HepG2 (cell line): ENCODE data around the gene CAMSAP3. TPM values are rescaled to one million over a fixed set of nuclear protein-coding genes. Genes with fewer than 3 reads are reported as not detected.
A peak's percentile ranks its signal among the peaks of the same experiment; 100 is the strongest.

Experiments
- ATAC-seq: fragments of 200-7000 bp; cut with Tn5 transposase; 3 replicates; pipeline ENCODE4 v1.9.1; 2020; ENCODE audit warnings: mild to moderate bottlenecking, moderate library complexity
- BruUV-seq: library from RNA; stranded (reverse); fragments of 400-500 nt; replicated peaks from 2 replicates; lab custom pipeline; 2021; lab: Mats Ljungman, UMichigan
- CTCF ChIA-PET: fragments of 300-600 bp; formaldehyde crosslinking; extraction: SDS; loops from one replicate; lab custom pipeline; 2021; ENCODE audit warnings: low total read pairs, inconsistent platforms, low intra/inter-chr PET ratio; lab: Yijun Ruan, JAX
- POLR2A ChIA-PET: fragments of 350-600 bp; sonication (Branson Sonifier 250); formaldehyde crosslinking; loops from one replicate; lab custom pipeline; 2020; ENCODE audit warnings: antibody characterized with exemption, inconsistent platforms; lab: Yijun Ruan, JAX
- DNase-seq: peaks from one replicate; pipeline ENCODE4 v3.0.0-alpha.2; 2015; ENCODE audit warnings: low spot score
- FAIRE-seq: peaks from 3 replicates; lab custom pipeline; 2011; peaks lifted over from hg19 to GRCh38; lab: Jason Lieb, UNC
- H2AFZ ChIP-seq: one replicate; pipeline ENCODE4 v1.6.1; 2011; ENCODE audit warnings: low read length, inconsistent platforms
- H3K27ac ChIP-seq: fragments of 300-600 bp; 3 replicates; pipeline ENCODE4 v1.8.0; 2011; ENCODE audit warnings: mixed run types, mild to moderate bottlenecking, mixed read lengths, low read length, inconsistent platforms; ENCODE audit not compliant: insufficient read depth; ENCODE audit errors: extremely low read length
- H3K27me3 ChIP-seq, 2 experiments: fragments of 200-600 bp in 1 of 2; 2 replicates in 1 of 2; 3 replicates in 1 of 2; pipeline versions ENCODE4 v1.6.0 to v1.8.0; 2011; ENCODE audit warnings: low read length in 2 of 2, mild to moderate bottlenecking in 2 of 2, moderate library complexity in 2 of 2, inconsistent platforms in 1 of 2; ENCODE audit not compliant: insufficient read depth in 2 of 2, control insufficient read depth in 1 of 2
- H3K36me3 ChIP-seq, 2 experiments: fragments of 200-600 bp in 1 of 2; replicated peaks in 1 of 2; 2 replicates in 1 of 2; 3 replicates in 1 of 2; pipeline versions ENCODE4 v1.5.1 to v1.8.0; 2011; ENCODE audit warnings: low read length in 2 of 2, inconsistent platforms in 1 of 2; ENCODE audit not compliant: insufficient read depth in 2 of 2, control insufficient read depth in 1 of 2
- H3K4me1 ChIP-seq: 2 replicates; pipeline ENCODE4 v1.5.1; 2012; ENCODE audit warnings: low read length, inconsistent platforms; ENCODE audit not compliant: insufficient read depth
- H3K4me2 ChIP-seq: 2 replicates; pipeline ENCODE4 v1.6.0; 2011; ENCODE audit warnings: low read depth, low read length, inconsistent platforms
- H3K4me3 ChIP-seq, 3 experiments: fragments of 200-600 bp in 1 of 3; sonication (generic), shearing (Covaris generic) in 1 of 3; replicated peaks in 1 of 3; 2 replicates each; pipeline ENCODE4 v1.5.1; 2011 to 2016; ENCODE audit warnings: low read length in 3 of 3, inconsistent platforms in 2 of 3, low read depth in 2 of 3, mild to moderate bottlenecking in 2 of 3, control low read depth in 1 of 3, mixed read lengths in 1 of 3; ENCODE audit not compliant: insufficient read depth in 1 of 3
- H3K79me2 ChIP-seq: one replicate; pipeline ENCODE4 v1.6.1; 2011; ENCODE audit warnings: low read length, inconsistent platforms; ENCODE audit not compliant: insufficient read depth
- H3K9ac ChIP-seq: 2 replicates; pipeline ENCODE4 v1.6.0; 2011; ENCODE audit warnings: mild to moderate bottlenecking, low read depth, low read length, inconsistent platforms; ENCODE audit not compliant: insufficient read depth
- H3K9me3 ChIP-seq: 2 replicates; pipeline ENCODE4 v1.5.1; 2012; ENCODE audit warnings: mild to moderate bottlenecking, low read length
- H4K20me1 ChIP-seq: 2 replicates; pipeline ENCODE4 v1.6.0; 2011; ENCODE audit warnings: inconsistent platforms, mild to moderate bottlenecking, low read length, moderate library complexity; ENCODE audit not compliant: insufficient read depth
- AGO2 ChIP-seq: fragments of 200-400 bp; formaldehyde crosslinking; optimal IDR thresholded peaks from 2 replicates; pipeline ENCODE3; 2017; ENCODE audit warnings: mild to moderate bottlenecking, low read depth, low read length, moderate library complexity
- MAF1 ChIP-seq: sonication (generic); formaldehyde crosslinking; IDR thresholded peaks from 2 replicates; pipeline ENCODE4 v1.5.0; 2020; ENCODE audit warnings: missing genetic modification reagents, borderline replicate concordance
- MBNL3 ChIP-seq: fragments of 250-450 bp; sonication (Bioruptor Pico); conservative IDR thresholded peaks from 2 replicates; pipeline ENCODE4 v1.8.0; 2022; ENCODE audit warnings: mild to moderate bottlenecking, inconsistent platforms
- POLR2A ChIP-seq, 2 experiments: IDR thresholded peaks; 2 replicates each; pipeline ENCODE4 v1.6.1; 2011; ENCODE audit warnings: low read depth in 2 of 2, low read length in 2 of 2, mild to moderate bottlenecking in 1 of 2, moderate library complexity in 1 of 2; ENCODE audit not compliant: insufficient read depth in 1 of 2
- TBL1XR1 ChIP-seq: fragments of 150-350 bp; IDR thresholded peaks from 2 replicates; pipeline ENCODE4 v1.6.1; 2014; ENCODE audit warnings: borderline replicate concordance, low read length; ENCODE audit not compliant: partially characterized antibody
- ZHX2 ChIP-seq, 2 experiments: sonication (generic) in 1 of 2; formaldehyde crosslinking in 1 of 2; IDR thresholded peaks; 2 replicates each; pipeline versions ENCODE4 v1.6.1 to v1.9.0; 2014 to 2022; ENCODE audit warnings: antibody characterized with exemption in 1 of 2, borderline replicate concordance in 1 of 2, inconsistent platforms in 1 of 2, low read depth in 1 of 2, missing genetic modification reagents in 1 of 2
- ZKSCAN8 ChIP-seq: IDR thresholded peaks from 2 replicates; pipeline ENCODE4 v1.6.1; 2016; ENCODE audit warnings: borderline replicate concordance, missing genetic modification reagents, missing compliant biosample characterization
- WGBS: methylation state at CpG from one replicate; pipeline ENCODE4 v1.1.6; 2017; ENCODE audit warnings: low lambda C conversion rate; 5-methylcytosine and 5-hydroxymethylcytosine counted together
- in situ Hi-C: cut with HindIII; loops from 2 replicates; pipeline ENCODE4 v1.10.0; 2017; ENCODE audit warnings: low pct_unique_long_range_greater_than_20kb; ENCODE audit not compliant: extremely low pct_ligation_motif_present
- intact Hi-C: fragments of 100-400 bp; cut with micrococcal nuclease; formaldehyde crosslinking; loops from one replicate; pipeline ENCODE4 v1.10.0; 2022; ENCODE audit not compliant: unreplicated experiment
- polyA plus RNA-seq, 8 experiments: library from polyadenylated mRNA; depleted of rRNA in 3 of 8; stranded (reverse) in 7 of 8; unstranded in 1 of 8; fragments of >200 nt; fragmentation: Illumina TruSeq in 4 of 8; extraction: Trizol in 4 of 8; gene quantifications; 2 replicates each; pipeline versions ENCODE4 v1.2.1 to v1.2.3, GENCODE V29; 2011 to 2016; ENCODE audit warnings: low read depth in 4 of 8, missing spikeins in 1 of 8, mixed read lengths in 1 of 8; ENCODE audit not compliant: insufficient read depth in 1 of 8
- total RNA-seq, 5 experiments: library from RNA; depleted of rRNA; stranded (reverse); fragments of >200 nt; fragmentation: Illumina TruSeq; extraction: Trizol; gene quantifications; 2 replicates each; pipeline ENCODE4 v1.2.3, GENCODE V29; 2016; ENCODE audit warnings: low read depth in 1 of 5
- TF ChIP-seq, protein P1 (sequence below): sonication (generic); formaldehyde crosslinking; IDR thresholded peaks from 2 replicates; pipeline ENCODE4 v1.8.1; 2023; ENCODE audit warnings: mild to moderate bottlenecking, moderate library complexity, missing genetic modification reagents

Gene CAMSAP3
- total and polyA plus RNA-seq, 2 of the 13 experiments (the other 11 are each of a cell fraction or from before 2014, with no cell fraction given) = 10.8 to 11.8 TPM

GRCh38 chr19:7614859-7615741 is 19.4 kb downstream of the CAMSAP3 start:
- Histone ChIP-seq H4K20me1 (no peaks in the 10 kb centered on the region), H3K4me3 (no peak overlapping the region), H2AFZ (no peak overlapping the region), H3K79me2 (no peaks in the 10 kb centered on the region)
- FAIRE-seq = no peak
- no peak for DNase-seq
- CTCF ChIA-PET = no interaction called here
- intact Hi-C loops = no loop called here
- TF ChIP-seq, protein P1, sequence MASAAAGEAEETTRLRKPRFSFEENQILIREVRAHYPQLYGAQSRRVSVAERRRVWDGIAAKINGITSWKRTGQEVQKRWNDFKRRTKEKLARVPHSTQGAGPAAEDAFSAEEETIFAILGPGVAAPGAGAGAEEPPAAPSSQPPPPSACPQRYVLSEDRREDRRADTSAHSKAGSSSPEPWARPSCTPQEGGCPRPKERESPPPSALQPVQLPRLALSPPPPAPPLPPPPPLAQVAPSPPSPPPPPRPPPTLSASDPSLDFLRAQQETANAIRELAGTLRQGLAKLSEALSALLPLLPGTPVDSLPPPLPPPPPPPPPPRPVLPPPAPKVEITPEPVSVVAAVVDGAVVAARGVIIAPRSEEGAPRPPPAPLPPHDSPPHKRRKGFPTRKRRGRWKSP (CRISPR knock-in tag) = no peak
- TF ChIP-seq ZKSCAN8 (CRISPR knock-in tag) (0 out of 2 replicates have a peak, but pooled peaks have one; percentile 48), AGO2 (peak; percentile 85)
- TF ChIP-seq, all 625 proteins: peak for 2
- no peak overlapping the region for H3K27ac ChIP-seq
- H3K36me3 ChIP-seq = peaks cover 32 to 44% of the 10 kb centered on the region in 2 experiments; a peak in 4 of 5 replicates
- 97% methylated on average over 43 of the region's 59 CpGs for WGBS
- ATAC-seq = no peak
- no peaks in the 10 kb centered on the region; the same call in 1 of the 2 replicates for H3K4me1 ChIP-seq
- POLR2A ChIA-PET = no interaction called here
- no peak overlapping the region for H3K4me2 ChIP-seq
- H3K9me3 ChIP-seq = no peaks in the 10 kb centered on the region
- in situ Hi-C loops = no loop called here
- no peak overlapping the region for H3K9ac ChIP-seq
- no peaks in the 10 kb centered on the region; a peak in 1 of 5 replicates for H3K27me3 ChIP-seq
- BruUV-seq = no TSS peak

- FAIRE-seq (no peak), DNase-seq (no peak), ATAC-seq (no peak)
- Histone ChIP-seq H2AFZ (no peak overlapping the region), H3K4me1 (no peaks in the 10 kb centered on the region; the same call in 1 of the 2 replicates), H3K4me2 (no peak overlapping the region), H3K4me3 (no peak overlapping the region), H3K9ac (no peak overlapping the region), H3K27ac (no peak overlapping the region), H3K27me3 (no peaks in the 10 kb centered on the region; a peak in 1 of 5 replicates), H3K79me2 (no peaks in the 10 kb centered on the region), H4K20me1 (no peaks in the 10 kb centered on the region), H3K36me3 (peaks cover 25 to 40% of the 10 kb centered on the region in 2 experiments), H3K9me3 (no peaks in the 10 kb centered on the region)
- no TSS peak for BruUV-seq
- intact Hi-C loops = no loop called here
- in situ Hi-C loops = no loop called here
- ChIA-PET CTCF (no interaction called here), POLR2A (no interaction called here)
- TF ChIP-seq ZHX2 (IDR thresholded peaks at IDR 0.05; ENCODE audit: low read depth) = no peak
- TF ChIP-seq ZHX2 (CRISPR knock-in tag; IDR thresholded peaks at IDR 0.05; ENCODE audit: borderline replicate concordance) = no peak
- TF ChIP-seq MBNL3 (CRISPR knock-in tag) = no peak
- no peak for TF ChIP-seq TBL1XR1
- 0 out of 4 replicates have a peak, but pooled peaks of 1 of the 2 experiments have one; percentile 22 for TF ChIP-seq POLR2A (IDR thresholded peaks at IDR 0.05; ENCODE audit: insufficient read depth in 1 of 2, low read depth in 2 of 2, low read length in 2 of 2)
- TF ChIP-seq MAF1 (CRISPR knock-in tag) = no peak
- 98% methylated on average over 10 of the region's 12 CpGs for WGBS
Observed at GRCh38 chr19:7617172-7617571, 21.5 kb downstream of the CAMSAP3 start.
